PC-9 (cell line): ENCODE measurements around the gene ALAD. TPM values are rescaled to one million over a fixed set of nuclear protein-coding genes. Genes with fewer than 3 reads are reported as not detected.

ENCODE experiments used
- BruUV-seq: library from RNA; stranded (reverse); fragments of 400-500 nt; replicated peaks from 2 replicates; lab custom pipeline; 2021; lab: Mats Ljungman, UMichigan
- CTCF ChIA-PET: fragments of 300-600 bp; sonication (Branson Sonifier 250); formaldehyde crosslinking; loops from one replicate; lab custom pipeline; 2022; ENCODE audit warnings: antibody characterized with exemption; lab: Charles Lee
- POLR2A ChIA-PET: fragments of 300-600 bp; sonication (Branson Sonifier 250); formaldehyde crosslinking; loops from one replicate; lab custom pipeline; 2022; ENCODE audit warnings: antibody characterized with exemption; ENCODE audit not compliant: unreplicated experiment; lab: Charles Lee
- DNase-seq, 2 experiments: peaks; one replicate each; pipeline versions ENCODE4 v3.0.0 to v3.0.0-alpha.2; 2015 to 2022; ENCODE audit warnings: mixed read lengths in 1 of 2
- H2AFZ ChIP-seq: fragments of 200-600 bp; sonication (generic); 2 replicates; pipeline ENCODE4 v1.8.1; 2017; ENCODE audit warnings: antibody characterized with exemption
- H3F3A ChIP-seq: fragments of 200-600 bp; sonication (generic); 2 replicates; pipeline ENCODE4 v1.8.1; 2017; ENCODE audit warnings: antibody characterized with exemption, mild to moderate bottlenecking, low read depth; ENCODE audit not compliant: insufficient read depth
- H3K27ac ChIP-seq: fragments of 200-600 bp; sonication (generic); 2 replicates; pipeline ENCODE4 v1.6.1; 2016; ENCODE audit warnings: mixed run types
- H3K27me3 ChIP-seq: fragments of 200-600 bp; sonication (generic); 2 replicates; pipeline ENCODE4 v1.6.1; 2016; ENCODE audit warnings: low read depth, mixed run types; ENCODE audit not compliant: insufficient read depth
- H3K36me3 ChIP-seq: fragments of 200-600 bp; sonication (generic); 2 replicates; pipeline ENCODE4 v1.6.1; 2016; ENCODE audit warnings: low read depth, mixed run types
- H3K4me1 ChIP-seq: fragments of 200-600 bp; sonication (generic); replicated peaks from 2 replicates; pipeline ENCODE4 v1.6.1; 2016; ENCODE audit warnings: mixed run types; ENCODE audit not compliant: insufficient read depth
- H3K4me2 ChIP-seq: fragments of 200-600 bp; sonication (generic); 2 replicates; pipeline ENCODE4 v1.6.1; 2017; ENCODE audit warnings: mixed run types
- H3K4me3 ChIP-seq: fragments of 200-600 bp; sonication (generic); 2 replicates; pipeline ENCODE4 v1.6.1; 2016; ENCODE audit warnings: mixed run types
- H3K79me2 ChIP-seq: fragments of 200-600 bp; sonication (generic); 2 replicates; pipeline ENCODE4 v1.6.1; 2017; ENCODE audit warnings: low read depth, mixed run types
- H3K9me2 ChIP-seq: fragments of 200-600 bp; sonication (generic); 2 replicates; pipeline ENCODE4 v1.8.1; 2017; ENCODE audit warnings: mild to moderate bottlenecking; ENCODE audit not compliant: insufficient read depth
- H3K9me3 ChIP-seq: fragments of 200-600 bp; sonication (generic); 2 replicates; pipeline ENCODE4 v1.8.1; 2016; ENCODE audit warnings: low read depth; ENCODE audit not compliant: insufficient read depth
- H4K20me1 ChIP-seq: fragments of 200-600 bp; sonication (generic); 2 replicates; pipeline ENCODE4 v1.8.1; 2017; ENCODE audit not compliant: insufficient read depth
- EZH2 ChIP-seq: fragments of 200-600 bp; sonication (generic); IDR thresholded peaks from 2 replicates; pipeline ENCODE4 v1.8.0; 2017; ENCODE audit warnings: antibody characterized with exemption, low read depth
- intact Hi-C: fragments of 100-400 bp; cut with micrococcal nuclease; formaldehyde crosslinking; loops from one replicate; pipeline ENCODE4 v1.10.0; 2022; ENCODE audit not compliant: unreplicated experiment
- total RNA-seq: library from RNA; stranded (reverse); gene quantifications from 2 replicates; pipeline ENCODE4 v1.2.3, GENCODE V29; 2021
- TF ChIP-seq, protein P1 (sequence below): fragments of 200-600 bp; sonication (generic); conservative IDR thresholded peaks from 2 replicates; pipeline ENCODE4 v1.6.1; 2017; ENCODE audit warnings: mixed run types, antibody characterized with exemption, mild to moderate bottlenecking, moderate library complexity

Gene ALAD
- total RNA-seq, 1 experiment from 2014 or later: 42.7 TPM

DNA sequence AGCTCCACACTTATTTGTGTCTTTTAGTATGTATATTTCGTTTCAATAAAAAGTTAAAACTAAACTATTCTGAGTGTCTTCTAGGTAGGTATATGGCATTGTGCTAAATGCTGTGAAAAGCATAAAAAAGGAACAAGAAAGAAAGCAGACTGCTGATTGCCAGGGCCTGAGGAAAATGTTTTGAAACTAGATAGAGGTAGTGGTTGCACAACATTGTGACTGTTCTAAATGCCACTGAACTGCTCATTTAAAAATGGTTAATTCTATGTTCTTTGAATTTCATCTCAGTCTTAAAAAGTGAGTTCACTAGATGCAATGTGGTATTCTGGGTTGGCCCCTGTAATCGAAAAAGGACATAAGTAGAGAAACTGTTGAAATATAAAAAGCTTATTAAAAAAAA lies 2.6 kb upstream of the ALAD start:
- Histone ChIP-seq H3K36me3 (peaks cover 9% of the 10 kb centered on the region), H3K9me3 (no peaks in the 10 kb centered on the region), H3F3A (peaks cover 30% of the 10 kb centered on the region), H3K4me2 (no peak overlapping the region), H3K27ac (no peak overlapping the region), H3K4me3 (no peak overlapping the region), H4K20me1 (no peaks in the 10 kb centered on the region), H3K79me2 (peaks cover 8% of the 10 kb centered on the region), H3K27me3 (no peaks in the 10 kb centered on the region), H3K4me1 (peaks cover 27% of the 10 kb centered on the region), H2AFZ (no peak overlapping the region), H3K9me2 (no peaks in the 10 kb centered on the region)
- ChIA-PET POLR2A (no interaction called here), CTCF (interaction anchor here (0.7 kb wide), 1 partner anchor 64 kb away, joined by 9 read pairs; the partner anchor contains the start of gene WDR31)
- no TSS peak for BruUV-seq
- DNase-seq: no peak
- intact Hi-C loops: loop anchor here (5.0 kb wide), 2 partner anchors 36 to 179 kb away; no protein-coding TSS in a partner anchor
- TF ChIP-seq, protein P1, sequence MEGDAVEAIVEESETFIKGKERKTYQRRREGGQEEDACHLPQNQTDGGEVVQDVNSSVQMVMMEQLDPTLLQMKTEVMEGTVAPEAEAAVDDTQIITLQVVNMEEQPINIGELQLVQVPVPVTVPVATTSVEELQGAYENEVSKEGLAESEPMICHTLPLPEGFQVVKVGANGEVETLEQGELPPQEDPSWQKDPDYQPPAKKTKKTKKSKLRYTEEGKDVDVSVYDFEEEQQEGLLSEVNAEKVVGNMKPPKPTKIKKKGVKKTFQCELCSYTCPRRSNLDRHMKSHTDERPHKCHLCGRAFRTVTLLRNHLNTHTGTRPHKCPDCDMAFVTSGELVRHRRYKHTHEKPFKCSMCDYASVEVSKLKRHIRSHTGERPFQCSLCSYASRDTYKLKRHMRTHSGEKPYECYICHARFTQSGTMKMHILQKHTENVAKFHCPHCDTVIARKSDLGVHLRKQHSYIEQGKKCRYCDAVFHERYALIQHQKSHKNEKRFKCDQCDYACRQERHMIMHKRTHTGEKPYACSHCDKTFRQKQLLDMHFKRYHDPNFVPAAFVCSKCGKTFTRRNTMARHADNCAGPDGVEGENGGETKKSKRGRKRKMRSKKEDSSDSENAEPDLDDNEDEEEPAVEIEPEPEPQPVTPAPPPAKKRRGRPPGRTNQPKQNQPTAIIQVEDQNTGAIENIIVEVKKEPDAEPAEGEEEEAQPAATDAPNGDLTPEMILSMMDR: no peak
- TF ChIP-seq EZH2: no peak

DNA sequence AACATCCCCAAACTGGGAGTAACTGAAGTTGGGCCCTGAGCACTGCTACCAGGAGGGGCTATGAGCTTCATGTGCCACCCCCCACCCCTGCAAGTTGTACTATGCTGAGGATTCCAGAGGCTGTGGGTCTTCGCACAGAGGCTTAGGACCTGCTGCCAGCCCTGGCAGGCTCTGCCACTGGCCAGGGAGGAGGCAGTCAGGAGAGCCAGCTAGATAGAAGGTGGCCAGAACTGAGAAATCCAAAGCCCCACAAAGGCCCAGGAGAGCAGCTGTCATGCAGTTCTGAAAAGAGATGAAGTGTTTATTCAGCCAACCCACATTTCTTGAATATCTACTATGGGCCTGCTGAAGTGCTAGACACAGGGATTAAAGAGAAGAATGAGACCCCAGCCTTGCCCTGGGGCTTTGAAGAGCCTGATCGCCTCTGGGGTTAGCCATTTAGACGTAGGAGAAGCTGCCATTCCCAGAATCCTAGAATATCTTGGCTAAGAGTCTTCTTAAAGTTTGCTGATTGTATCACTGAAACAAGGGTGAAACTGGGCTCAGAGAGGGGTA lies 1.4 kb downstream of the ALAD start:
- POLR2A ChIA-PET: interaction anchor here (1.7 kb wide), 1 partner anchor 47 kb away, joined by 6 read pairs; no protein-coding TSS in a partner anchor
- Histone ChIP-seq H4K20me1 (0 out of 2 replicates have a peak, but pooled peaks cover 7% of the 10 kb centered on the region), H3K27me3 (no peaks in the 10 kb centered on the region), H3F3A (peaks cover 29% of the 10 kb centered on the region), H3K9me2 (no peaks in the 10 kb centered on the region), H3K79me2 (no peaks in the 10 kb centered on the region), H3K4me3 (no peak overlapping the region; the same call in 1 of the 2 replicates), H2AFZ (no peak overlapping the region), H3K36me3 (no peaks in the 10 kb centered on the region), H3K27ac (no peak overlapping the region), H3K9me3 (no peaks in the 10 kb centered on the region), H3K4me1 (peaks cover 32% of the 10 kb centered on the region), H3K4me2 (peak overlapping the region; percentile 77)
- CTCF ChIA-PET: interaction anchor here (0.6 to 2.8 kb wide), 3 partner anchors 58 to 160 kb away, joined by 4 to 9 read pairs (median 4); partner anchors contain the start of gene WDR31
- DNase-seq: no peak
- BruUV-seq: no TSS peak
- no peak for TF ChIP-seq EZH2
- intact Hi-C loops: loop anchor here (2.0 to 5.0 kb wide), 3 partner anchors 32 to 259 kb away; no protein-coding TSS in a partner anchor

DNA sequence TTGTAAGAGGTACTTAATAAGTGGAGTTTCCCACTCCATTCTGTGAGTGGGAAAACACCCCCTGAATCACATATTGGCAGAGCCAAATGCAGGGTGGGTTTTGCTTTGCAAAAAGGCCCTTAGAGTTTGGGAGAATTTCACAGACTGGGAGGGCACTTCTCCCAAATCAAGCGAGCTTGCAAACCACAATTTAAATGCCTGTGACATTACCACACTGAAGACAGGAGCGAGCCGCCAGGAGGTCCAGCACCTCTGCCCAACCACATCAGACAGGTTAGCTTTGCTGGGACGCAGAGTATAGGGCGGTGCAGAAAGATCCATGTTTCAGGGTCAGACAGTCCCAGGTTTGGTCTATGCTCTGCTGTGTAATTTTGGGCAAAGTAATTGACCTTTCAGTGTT lies 2.3 kb downstream of the ALAD start:
- H3K9me3 ChIP-seq: no peaks in the 10 kb centered on the region
- TF ChIP-seq EZH2: no peak
- TF ChIP-seq, protein P1: no peak
- ChIA-PET POLR2A (interaction anchor here (0.5 to 1.7 kb wide), 2 partner anchors 46 to 49 kb away, joined by 6 to 8 read pairs; no protein-coding TSS in a partner anchor), CTCF (interaction anchor here (0.9 to 2.8 kb wide), 3 partner anchors 50 to 59 kb away, joined by 3 to 9 read pairs (median 4); partner anchors contain the start of gene WDR31)
- peak overlapping the region; percentile 34 for H3K27ac ChIP-seq
- no TSS peak for BruUV-seq
- no peak for DNase-seq
- H3K4me3 ChIP-seq: no peak overlapping the region
- H3K9me2 ChIP-seq: no peaks in the 10 kb centered on the region
- intact Hi-C loops: no loop called here
- peaks cover 32% of the 10 kb centered on the region for H3K4me1 ChIP-seq
- H3F3A ChIP-seq: peaks cover 29% of the 10 kb centered on the region
- H3K79me2 ChIP-seq: no peaks in the 10 kb centered on the region
- no peaks in the 10 kb centered on the region for H3K36me3 ChIP-seq
- H2AFZ ChIP-seq: no peak overlapping the region
- H4K20me1 ChIP-seq: 0 out of 2 replicates have a peak, but pooled peaks cover 7% of the 10 kb centered on the region
- no peaks in the 10 kb centered on the region for H3K27me3 ChIP-seq
- peak overlapping the region; percentile 45; the same call in 1 of the 2 replicates for H3K4me2 ChIP-seq
